ENCODE results near the gene DPP8. TPM values are rescaled to one million over a fixed set of nuclear protein-coding genes. Genes with fewer than 3 reads are reported as not detected.

Gene DPP8
- total RNA-seq, 3 donors from 2014 or later (not counting 1 experiment from before 2014, with no cell fraction given), result 51.7 to 64.8 (median 62.4) TPM

DNA sequence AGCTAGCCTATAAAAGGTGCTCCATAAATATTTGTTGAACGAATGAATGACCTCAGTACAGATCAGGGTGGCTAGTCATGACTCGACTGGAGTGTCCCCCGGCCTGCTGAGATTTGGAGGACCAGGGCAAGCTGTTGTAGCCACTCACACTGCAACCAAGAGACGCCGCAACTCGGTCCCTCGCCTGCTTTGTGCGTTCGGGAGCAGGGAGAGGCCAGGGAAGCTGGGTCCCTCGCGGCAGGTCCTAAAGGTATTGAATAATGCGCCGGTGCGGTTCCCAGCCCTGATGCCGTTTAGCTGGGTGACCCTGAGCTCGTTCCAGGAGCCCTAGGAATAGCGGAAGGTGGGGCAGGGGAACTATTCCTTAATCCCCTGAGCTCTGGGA, 96.5 kb downstream of the DPP8 start:
- 33% methylated on average over 17 of the region's 17 CpGs for WGBS (ENCODE audit: insufficient coverage)
- H3K4me3 Mint-ChIP-seq, result peak overlapping the region; percentile 90
- intact Hi-C loops (cut with micrococcal nuclease), result no loop called here

DNA sequence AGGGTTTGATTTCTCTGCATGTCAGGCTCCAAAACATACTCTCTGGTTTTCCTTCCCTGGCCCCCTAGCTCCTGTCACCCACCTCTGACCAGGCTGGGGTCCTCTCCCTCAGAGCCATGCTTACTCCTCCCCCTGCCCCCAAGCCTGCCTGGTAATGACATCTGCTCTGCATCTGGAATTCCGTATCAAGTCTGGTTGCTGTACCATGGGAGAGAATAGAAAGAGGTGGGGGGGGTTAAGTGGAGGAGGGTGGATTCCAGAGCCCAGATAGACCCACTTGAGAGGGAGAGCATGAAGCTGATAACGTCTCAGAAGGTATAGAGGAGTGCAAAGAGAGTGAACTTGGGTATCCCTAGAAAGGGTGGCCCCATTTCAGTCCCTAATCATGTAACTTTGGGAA, 98.9 kb downstream of the DPP8 start:
- TF ChIP-seq, protein P1, sequence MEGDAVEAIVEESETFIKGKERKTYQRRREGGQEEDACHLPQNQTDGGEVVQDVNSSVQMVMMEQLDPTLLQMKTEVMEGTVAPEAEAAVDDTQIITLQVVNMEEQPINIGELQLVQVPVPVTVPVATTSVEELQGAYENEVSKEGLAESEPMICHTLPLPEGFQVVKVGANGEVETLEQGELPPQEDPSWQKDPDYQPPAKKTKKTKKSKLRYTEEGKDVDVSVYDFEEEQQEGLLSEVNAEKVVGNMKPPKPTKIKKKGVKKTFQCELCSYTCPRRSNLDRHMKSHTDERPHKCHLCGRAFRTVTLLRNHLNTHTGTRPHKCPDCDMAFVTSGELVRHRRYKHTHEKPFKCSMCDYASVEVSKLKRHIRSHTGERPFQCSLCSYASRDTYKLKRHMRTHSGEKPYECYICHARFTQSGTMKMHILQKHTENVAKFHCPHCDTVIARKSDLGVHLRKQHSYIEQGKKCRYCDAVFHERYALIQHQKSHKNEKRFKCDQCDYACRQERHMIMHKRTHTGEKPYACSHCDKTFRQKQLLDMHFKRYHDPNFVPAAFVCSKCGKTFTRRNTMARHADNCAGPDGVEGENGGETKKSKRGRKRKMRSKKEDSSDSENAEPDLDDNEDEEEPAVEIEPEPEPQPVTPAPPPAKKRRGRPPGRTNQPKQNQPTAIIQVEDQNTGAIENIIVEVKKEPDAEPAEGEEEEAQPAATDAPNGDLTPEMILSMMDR (IDR thresholded peaks at IDR 0.05), result no peak

More for the DNA sequence above, 96.5 kb downstream of the DPP8 start:
- no peaks in the 10 kb centered on the region for H3K9me3 ChIP-seq (ENCODE audit: control insufficient read depth, insufficient read depth, low read length)
- H3K27ac ChIP-seq (ENCODE audit: low read length), result no peak overlapping the region
- peaks cover 40 to 55% of the 10 kb centered on the region in 2 donors for H3K27me3 Mint-ChIP-seq (ENCODE audit: low read depth in 2 of 2)
- no peak overlapping the region for H3K4me3 ChIP-seq (ENCODE audit: low read length)
- H3K36me3 Mint-ChIP-seq, result no peaks in the 10 kb centered on the region
- DNase-seq (no peak), ATAC-seq (no peak)
- H3K4me1 ChIP-seq (ENCODE audit: control insufficient read depth, insufficient read depth, low read length), result peaks cover 20% of the 10 kb centered on the region
- peaks cover 22 to 26% of the 10 kb centered on the region in 2 donors for H3K4me1 Mint-ChIP-seq
- H3K36me3 ChIP-seq (ENCODE audit: control insufficient read depth, insufficient read depth, low read length), result no peaks in the 10 kb centered on the region
- H3K9me3 Mint-ChIP-seq, result no peaks in the 10 kb centered on the region
- H3K27ac Mint-ChIP-seq, result no peak overlapping the region
- peaks cover 27% of the 10 kb centered on the region for H3K27me3 ChIP-seq (ENCODE audit: control insufficient read depth, insufficient read depth, low read length)
- TF ChIP-seq, protein P1 (IDR thresholded peaks at IDR 0.05), result no peak

DNA sequence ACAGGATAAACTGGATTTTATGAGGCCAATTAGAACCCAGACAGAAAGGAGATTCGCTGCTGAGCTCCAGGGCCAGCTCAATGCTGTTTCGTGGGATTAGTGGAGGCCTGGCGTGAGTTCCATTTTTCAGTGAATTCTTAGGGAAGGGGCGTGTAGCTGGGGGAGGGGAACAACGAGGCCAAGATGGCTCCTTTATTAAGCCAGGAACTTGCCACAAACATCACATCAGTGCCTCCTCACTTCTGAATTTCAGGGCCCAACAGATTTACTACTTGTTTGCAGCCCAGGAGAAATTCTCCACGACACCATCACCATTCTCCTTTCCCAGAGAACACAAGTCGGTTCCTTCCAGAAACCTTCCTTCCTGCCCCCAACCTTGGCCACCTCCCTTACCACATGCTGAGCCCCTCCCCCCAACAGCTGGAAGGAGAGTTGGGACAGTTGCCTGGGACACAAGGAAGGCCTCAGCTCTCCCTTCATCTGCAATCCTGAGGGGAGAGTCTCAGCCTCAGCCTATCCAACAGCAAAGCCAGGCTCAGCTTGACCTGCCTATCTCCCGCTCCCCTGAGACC, 100.6 kb downstream of the DPP8 start:
- Mint-ChIP-seq H3K27me3 (ENCODE audit: low read depth in 2 of 2) (peaks cover 16 to 35% of the 10 kb centered on the region in 2 donors), H3K27ac (no peak overlapping the region)

More for the DNA sequence above, 98.9 kb downstream of the DPP8 start:
- Histone ChIP-seq H3K9me3 (ENCODE audit: control insufficient read depth, insufficient read depth, low read length) (no peaks in the 10 kb centered on the region), H3K4me3 (ENCODE audit: low read length) (no peak overlapping the region), H3K4me1 (ENCODE audit: control insufficient read depth, insufficient read depth, low read length) (peaks cover 20% of the 10 kb centered on the region), H3K27me3 (ENCODE audit: control insufficient read depth, insufficient read depth, low read length) (peaks cover 27% of the 10 kb centered on the region), H3K36me3 (ENCODE audit: control insufficient read depth, insufficient read depth, low read length) (no peaks in the 10 kb centered on the region), H3K27ac (ENCODE audit: low read length) (no peak overlapping the region)
- intact Hi-C loops (cut with micrococcal nuclease), result no loop called here
- ATAC-seq (no peak), DNase-seq (no peak)
- Mint-ChIP-seq H3K9me3 (no peaks in the 10 kb centered on the region), H3K4me1 (peaks cover 21 to 22% of the 10 kb centered on the region in 2 donors), H3K27me3 (ENCODE audit: low read depth in 2 of 2) (peaks cover 26 to 48% of the 10 kb centered on the region in 2 donors), H3K36me3 (no peaks in the 10 kb centered on the region), H3K27ac (no peak overlapping the region), H3K4me3 (no peak overlapping the region)
- WGBS (ENCODE audit: insufficient coverage), result 88% methylated on average over 2 of the region's 2 CpGs

More for the DNA sequence above, 100.6 kb downstream of the DPP8 start:
- Histone ChIP-seq H3K9me3 (ENCODE audit: control insufficient read depth, insufficient read depth, low read length) (no peaks in the 10 kb centered on the region), H3K4me1 (ENCODE audit: control insufficient read depth, insufficient read depth, low read length) (peaks cover 14% of the 10 kb centered on the region), H3K36me3 (ENCODE audit: control insufficient read depth, insufficient read depth, low read length) (no peaks in the 10 kb centered on the region), H3K27me3 (ENCODE audit: control insufficient read depth, insufficient read depth, low read length) (peaks cover 22% of the 10 kb centered on the region), H3K4me3 (ENCODE audit: low read length) (no peak overlapping the region), H3K27ac (ENCODE audit: low read length) (no peak overlapping the region)
- intact Hi-C loops (cut with micrococcal nuclease), result no loop called here
- H3K9me3 Mint-ChIP-seq, result no peaks in the 10 kb centered on the region
- no peak overlapping the region for H3K4me3 Mint-ChIP-seq
- DNase-seq, result no peak
- TF ChIP-seq, protein P1 (IDR thresholded peaks at IDR 0.05), result no peak
- H3K4me1 Mint-ChIP-seq, result peaks cover 8 to 11% of the 10 kb centered on the region in 2 donors
- no peaks in the 10 kb centered on the region for H3K36me3 Mint-ChIP-seq
- ATAC-seq, result no peak
- 85% methylated on average over 6 of the region's 8 CpGs for WGBS (ENCODE audit: insufficient coverage)
